Activated CD4-positive, alpha-beta T cell treated with anti-CD3 and anti-CD28 coated beads for 48 hours (primary cell): ENCODE measurements around the gene PDIA6.
"Not testable (repeated sequence)": the region's sequence is repeated elsewhere in the genome, so short reads cannot be mapped to it uniquely, and the experiment has no call there.

ENCODE experiments used
- DNase-seq: peaks from one replicate; pipeline ENCODE4 v3.0.0-alpha.2; 2020

PDIA6 gene

GRCh38 chr2:10806543-10806942, 6.0 kb downstream of the PDIA6 start:
- no peak for DNase-seq

DNA sequence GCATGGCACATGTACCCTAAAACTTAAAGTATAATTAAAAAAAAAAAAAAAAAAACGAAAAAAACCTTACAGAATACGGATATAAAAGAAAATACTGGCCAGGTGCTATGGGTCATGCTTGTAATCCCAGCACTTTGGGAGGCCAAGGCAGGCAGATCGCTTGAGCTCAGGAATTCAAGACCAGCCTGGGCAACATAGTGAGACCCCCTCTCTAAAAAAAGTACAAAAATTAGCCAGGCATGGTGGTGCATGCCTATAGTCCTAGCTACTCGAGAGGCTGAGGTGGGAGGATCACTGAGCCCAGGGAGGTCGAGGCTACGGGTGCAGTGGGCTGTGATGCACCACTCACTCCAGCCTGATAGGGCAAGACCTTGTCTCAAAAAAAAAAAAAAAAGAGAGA, 6.6 kb downstream of the PDIA6 start:
- not testable (repeated sequence) for DNase-seq

DNA sequence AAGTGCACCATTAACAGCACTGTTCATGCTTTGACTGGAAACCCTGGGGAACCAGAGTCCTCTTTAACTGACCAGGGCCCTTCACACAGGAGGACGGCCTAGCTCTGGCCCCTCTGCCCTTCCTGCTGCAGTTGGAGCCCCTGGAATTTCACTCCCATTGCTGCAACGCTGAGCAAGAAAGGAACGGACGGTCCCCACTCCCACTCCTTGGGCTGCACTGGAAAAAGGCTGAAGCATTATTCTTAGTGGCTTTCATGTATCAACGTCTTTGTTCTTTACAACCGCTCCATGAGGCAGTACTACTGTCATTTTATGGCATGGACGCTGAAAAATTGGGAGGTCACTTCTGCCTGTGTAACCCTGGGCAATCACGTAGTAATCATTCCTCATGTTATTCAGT, 9.9 kb downstream of the PDIA6 start:
- DNase-seq = no peak

DNA sequence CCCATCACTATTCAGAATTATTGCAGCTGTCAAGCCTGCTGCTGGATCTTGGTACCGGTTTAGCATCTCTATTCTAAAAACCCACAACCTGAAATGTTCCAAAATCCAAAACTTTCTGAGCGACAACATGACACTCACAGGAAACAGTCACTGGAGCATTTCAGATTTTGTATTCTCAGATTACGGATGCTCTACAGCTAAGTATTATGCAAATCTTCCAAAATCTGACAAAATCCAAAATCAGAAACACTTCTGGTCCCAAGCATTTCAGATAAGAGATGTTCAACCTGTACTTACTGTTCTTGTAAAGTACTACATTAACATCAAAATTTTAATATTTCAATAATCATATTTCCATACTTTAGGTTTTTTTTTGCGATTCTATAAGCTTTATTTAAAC, 12.4 kb downstream of the PDIA6 start:
- no peak for DNase-seq

DNA sequence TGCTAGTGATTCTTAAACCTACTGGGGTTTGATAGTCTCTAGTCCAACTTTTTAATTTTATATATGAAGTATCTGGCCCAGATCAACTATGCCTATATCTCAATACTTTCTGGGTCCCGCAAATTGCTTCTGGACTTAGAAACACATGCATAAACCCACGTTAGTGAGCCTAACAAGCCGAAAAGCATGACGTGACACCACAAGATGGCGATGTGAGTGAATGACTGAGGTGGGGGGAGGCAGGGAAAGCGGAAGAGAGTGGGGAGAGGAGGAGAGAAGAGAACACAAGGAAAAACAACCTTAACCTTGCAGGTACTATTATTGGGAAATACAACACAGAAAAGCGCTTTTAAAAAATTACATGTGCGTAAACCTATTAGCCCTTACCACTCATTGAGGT, 13.8 kb downstream of the PDIA6 start:
- DNase-seq = no peak

DNA sequence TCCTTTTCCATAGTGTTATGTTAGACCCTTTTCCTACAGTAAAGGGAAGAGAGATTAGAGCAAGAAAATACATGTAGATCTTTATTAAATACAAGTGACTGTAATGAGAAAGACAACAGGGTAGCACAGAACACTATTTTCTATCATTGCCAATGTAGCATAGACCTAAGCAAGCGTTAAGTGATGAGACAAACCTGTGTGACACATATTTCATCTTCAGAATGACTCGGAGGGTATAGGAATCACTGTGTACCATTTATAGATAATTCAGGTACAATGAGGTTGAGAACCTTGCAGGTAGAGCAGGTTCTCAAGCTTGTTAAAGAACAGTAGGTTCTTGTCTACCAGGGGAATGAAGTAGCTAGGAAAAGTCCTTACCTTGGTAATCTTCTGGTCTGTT, 15.9 kb downstream of the PDIA6 start:
- DNase-seq = no peak

- DNase-seq = no peak
These were observed 17.0 kb downstream of the PDIA6 start for GRCh38 chr2:10795508-10796046.

GRCh38 chr2:10794876-10795275, 17.7 kb downstream of the PDIA6 start:
- no peak for DNase-seq

- DNase-seq = no peak
These were observed 18.8 kb downstream of the PDIA6 start for GRCh38 chr2:10793816-10794215.

- DNase-seq = no peak
These were observed 19.8 kb downstream of the PDIA6 start for GRCh38 chr2:10792660-10793400.

DNA sequence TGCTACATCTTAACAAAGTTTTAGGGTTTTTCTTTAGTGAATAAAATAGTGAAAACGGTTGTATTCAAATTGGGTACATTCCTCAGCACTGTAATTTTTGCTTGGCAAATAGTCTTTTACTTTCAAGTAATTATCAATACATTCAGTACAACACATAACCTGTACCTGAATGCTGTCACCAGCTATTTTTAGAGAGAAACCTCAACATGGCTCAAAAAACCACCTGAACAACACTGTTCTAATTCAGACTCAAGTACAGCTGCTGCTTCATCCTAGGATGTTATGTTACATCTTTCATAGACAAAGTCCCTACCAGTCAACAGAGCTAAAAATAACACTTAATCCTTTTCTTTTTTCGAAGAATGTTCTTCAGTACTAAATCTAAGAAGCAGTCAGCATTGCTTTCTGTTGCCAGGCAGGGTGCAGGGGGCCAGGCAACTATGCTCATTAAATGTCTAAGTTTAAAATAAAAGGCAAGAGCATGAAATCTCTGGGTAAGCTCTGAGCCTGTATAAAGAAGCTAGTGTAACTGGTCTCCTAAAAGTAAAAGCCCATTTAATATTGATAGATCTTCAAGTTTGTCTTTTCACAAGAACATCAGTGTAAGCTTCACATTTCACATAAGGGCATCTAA, 20.5 kb downstream of the PDIA6 start:
- no peak for DNase-seq

- DNase-seq = peak; percentile 31
These were observed 22.2 kb downstream of the PDIA6 start for GRCh38 chr2:10790228-10790973.

DNA sequence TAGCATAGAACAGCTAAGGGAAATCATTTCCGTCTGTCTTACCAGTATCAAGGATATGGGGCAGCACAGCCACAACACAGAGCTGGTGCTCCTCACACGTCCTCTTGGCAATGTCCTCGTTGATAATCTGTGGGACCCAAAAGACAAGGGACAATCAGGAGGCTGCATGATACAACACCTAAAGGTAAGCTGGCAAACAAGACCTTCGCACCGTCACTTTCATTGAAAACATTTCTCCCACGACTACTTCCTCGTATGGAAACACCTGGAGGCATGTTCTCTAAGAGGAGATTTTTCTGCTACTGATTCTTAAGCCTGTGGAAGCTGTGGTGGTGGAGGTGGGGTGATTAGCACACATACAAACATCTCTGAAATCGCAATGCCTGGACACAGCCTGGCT, 23.7 kb downstream of the PDIA6 start:
- no peak for DNase-seq

DNA sequence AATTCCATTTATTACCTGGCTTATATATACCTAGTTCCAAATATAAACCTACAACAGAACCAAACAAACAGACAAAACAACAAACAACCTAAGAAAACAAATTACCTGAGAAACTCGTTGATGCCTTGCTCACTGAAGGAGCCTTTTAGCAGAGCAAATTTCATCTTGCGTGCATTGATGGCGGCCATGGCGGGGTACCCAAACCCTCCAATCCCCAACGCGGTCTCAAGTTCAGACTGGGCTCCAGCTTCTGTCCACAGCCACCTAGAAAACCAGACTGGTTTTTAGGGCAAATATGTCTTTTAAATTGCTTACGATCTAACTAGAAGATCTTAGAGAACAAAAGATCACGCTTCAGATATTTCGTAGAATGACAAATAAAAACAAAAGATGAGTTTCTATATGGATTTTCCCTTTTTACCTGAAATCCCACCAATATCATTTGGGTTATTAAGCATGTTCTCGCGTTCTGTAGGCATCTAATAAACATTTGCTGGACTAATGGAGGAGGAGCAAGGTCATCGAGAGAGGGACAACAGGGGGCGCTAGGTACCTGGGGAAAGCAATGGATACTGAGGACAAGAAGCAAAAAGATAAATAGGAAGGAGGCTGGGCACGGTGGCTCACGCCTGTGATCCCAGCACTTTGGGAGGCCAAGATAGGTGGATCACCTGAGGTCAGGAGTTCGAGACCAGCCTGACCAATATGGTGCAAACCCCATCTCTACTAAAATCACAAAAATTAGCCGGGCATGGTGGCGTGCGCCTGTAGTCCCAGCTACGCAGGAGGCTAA, 25.2 kb downstream of the PDIA6 start:
- DNase-seq = peak; percentile 54

DNA sequence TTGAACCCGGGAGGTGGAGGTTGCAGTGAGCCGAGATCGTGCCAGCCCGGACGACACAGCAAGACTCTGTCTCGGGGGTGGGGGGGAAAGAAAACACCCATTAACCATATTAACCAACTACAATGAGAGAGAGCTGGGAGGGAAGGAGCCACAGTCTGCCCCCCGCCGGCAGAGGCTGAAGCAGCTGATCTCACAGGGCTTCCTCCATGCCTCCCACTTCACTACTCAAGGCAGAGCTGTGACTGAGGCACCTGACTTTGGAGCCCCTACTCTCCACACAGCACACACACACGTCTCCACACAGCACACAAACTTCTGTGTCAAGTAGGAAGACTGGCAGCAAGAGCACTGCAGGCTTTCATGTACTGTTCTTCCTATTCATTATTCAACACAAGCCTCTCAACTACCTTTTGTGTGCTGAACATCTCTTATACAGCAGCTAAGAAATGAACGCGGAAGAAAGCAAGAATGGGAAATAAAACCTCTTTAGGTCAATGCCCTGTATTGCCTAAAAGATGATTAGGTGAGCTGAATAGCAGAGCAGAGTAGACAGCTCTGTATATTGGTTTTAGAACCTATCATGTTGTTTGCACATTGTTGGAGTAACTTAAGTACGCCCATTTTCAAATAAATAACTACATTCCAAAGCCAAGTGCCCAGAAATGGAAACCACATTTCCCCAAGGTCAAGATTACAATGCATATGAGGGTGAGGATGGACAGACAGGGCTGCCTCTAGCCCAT, 26.2 kb downstream of the PDIA6 start:
- no peak for DNase-seq

- no peak for DNase-seq
These were observed 27.3 kb downstream of the PDIA6 start for GRCh38 chr2:10785260-10785659.

DNA sequence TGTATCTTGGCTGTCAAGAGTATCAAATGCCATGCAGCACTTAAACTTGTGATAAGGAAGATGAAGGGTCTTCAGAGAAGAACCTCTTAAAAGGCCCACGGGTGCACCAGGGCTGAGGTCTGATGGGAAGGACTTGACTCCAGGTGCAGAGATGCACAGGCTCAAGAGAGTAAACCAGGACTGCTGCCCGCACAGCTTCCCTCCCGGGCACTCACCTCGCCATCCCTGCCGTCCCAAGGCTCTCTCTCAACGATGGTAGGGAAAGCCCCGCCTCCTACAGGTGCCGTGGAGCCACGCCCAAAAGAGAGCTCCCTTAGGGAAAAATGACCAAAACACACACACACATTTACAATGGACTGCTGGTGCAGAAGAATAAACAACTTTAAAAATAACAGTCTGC, 27.9 kb downstream of the PDIA6 start:
- no peak for DNase-seq

DNA sequence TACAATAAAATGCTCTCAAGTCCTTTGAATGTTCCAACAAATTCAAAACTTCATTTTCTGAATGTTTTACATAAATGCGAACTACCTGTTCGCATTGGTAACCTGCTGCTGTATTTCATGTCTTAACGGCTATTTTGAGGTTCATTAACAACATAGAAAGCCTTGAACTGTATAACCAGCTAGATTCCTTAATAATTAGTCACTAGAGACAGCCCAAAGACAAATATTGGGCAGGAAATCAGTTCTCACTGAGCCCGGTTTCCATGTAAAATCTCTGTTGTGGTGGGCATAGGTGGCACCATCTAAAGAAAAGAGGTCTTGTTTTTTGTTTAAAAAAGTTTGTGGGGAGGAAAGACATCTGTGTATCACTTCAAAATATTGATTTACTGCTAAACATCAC, 29.2 kb downstream of the PDIA6 start:
- no peak for DNase-seq

DNA sequence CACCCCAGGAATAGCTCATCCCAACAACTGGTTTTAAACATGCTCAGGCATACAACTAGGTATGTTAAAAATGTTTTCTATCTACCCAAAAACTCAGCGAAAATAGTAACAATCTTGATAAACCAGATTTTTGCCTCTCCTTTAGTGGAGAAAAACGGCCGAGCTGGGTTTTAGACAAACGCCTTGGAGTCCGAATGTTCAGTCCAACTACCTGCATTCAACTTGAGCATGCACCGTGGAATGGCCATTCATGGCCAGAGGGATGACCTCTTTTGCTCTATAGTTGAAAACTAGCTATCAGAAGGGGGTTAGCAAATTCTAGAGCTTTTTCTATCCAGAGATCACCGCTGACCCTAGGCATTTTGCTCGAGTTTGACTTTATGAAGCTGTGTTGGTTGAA, 30.8 kb downstream of the PDIA6 start:
- no peak for DNase-seq

- not testable (repeated sequence) for DNase-seq
These were observed 31.8 kb downstream of the PDIA6 start for GRCh38 chr2:10780821-10781220.

DNA sequence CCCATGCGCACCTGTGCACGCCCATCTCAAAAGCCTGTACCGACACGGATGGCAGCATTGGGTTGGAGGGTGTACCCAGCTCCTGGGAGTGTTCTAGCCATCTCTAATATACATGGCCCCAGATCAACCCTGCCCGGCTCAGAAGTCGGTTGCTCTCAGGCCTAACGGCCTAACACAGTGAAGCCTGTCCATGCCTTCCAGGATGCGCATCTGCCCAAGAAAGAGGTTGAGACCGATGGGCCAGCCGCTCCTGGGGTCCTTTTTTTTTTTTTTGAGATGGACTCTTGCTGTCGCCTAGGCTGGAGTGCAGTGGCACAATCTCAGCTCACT, 32.1 kb downstream of the PDIA6 start:
- no peak for DNase-seq

- DNase-seq = no peak
These were observed 32.7 kb downstream of the PDIA6 start for GRCh38 chr2:10779776-10780490.
